Suppressor macrophage treated with lipopolysaccharide for 4 hours (primary cell): ENCODE data around the gene SUPT3H.
"Not testable (repeated sequence)": the region's sequence is repeated elsewhere in the genome, so short reads cannot be mapped to it uniquely, and the experiment has no call there.

Source experiments
- DNase-seq: peaks from one replicate; pipeline ENCODE4 v3.0.0-alpha.2; 2020

SUPT3H gene

DNA sequence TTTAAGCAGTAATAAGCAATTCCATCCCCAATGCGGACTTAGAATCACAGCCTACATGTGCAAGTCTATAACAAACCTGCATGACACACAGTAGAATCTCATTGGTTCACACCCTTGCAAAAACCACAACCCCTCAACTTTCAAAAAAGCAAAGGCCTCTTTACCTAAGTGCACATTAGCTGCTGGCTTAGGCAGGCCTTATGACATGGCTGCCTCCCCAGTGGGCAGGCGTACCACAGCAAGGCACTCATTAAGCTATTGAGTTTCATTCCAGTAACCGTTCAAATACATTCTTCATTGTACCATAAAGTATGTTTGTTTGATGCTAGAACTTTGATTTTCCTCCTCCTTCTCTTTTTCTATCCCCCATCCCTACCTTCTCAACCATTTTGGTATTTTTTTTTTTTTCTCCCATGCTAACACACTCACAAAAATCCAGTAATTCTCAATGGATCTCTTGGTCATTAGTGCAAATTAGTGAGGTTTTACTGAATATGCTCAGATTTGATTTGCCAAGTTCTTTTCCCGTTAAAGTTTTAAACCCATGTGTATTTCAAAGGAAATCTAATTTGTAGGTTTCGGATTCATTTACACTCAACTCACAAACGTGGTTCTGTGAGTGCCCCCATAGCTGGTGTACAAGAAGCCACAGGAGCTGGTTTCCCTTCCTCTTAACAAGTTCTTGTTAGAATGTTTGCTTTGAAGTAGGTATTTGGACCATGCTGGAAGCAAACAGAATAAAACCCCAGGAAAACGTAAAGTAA lies 510.0 kb downstream of the SUPT3H start:
- DNase-seq: no peak

GRCh38 chr6:44865184-44865583 lies 512.5 kb downstream of the SUPT3H start:
- DNase-seq: not testable (repeated sequence)

DNA sequence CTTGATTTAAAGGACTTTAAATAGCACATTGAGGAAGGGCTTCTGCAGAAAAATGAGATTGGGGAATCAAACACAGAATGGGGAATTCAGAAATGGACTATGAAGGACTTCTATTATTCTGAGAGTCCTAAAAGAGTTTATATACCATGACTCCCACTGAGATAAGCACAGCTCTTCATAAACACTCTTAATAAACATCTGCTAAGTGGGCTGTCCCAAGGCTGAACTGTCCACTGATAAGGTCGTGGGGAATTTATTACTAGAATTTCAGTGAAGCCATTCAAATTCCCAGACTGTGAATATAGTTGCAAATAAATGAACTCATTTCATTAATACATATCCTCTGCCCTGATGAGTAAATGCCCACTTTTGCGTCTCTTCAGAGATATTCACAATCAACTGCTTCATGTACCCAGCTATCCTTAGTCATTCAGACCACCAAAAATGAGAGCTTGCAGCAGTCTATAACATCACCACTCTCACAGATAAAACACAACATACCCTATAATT lies 517.8 kb downstream of the SUPT3H start:
- no peak for DNase-seq

GRCh38 chr6:44858998-44859397 lies 518.7 kb downstream of the SUPT3H start:
- DNase-seq: no peak

- peak; percentile 24 for DNase-seq
Measured at GRCh38 chr6:44856479-44856878, 521.3 kb downstream of the SUPT3H start.

GRCh38 chr6:44855562-44856411 lies 521.9 kb downstream of the SUPT3H start:
- DNase-seq: no peak

GRCh38 chr6:44854712-44855443 lies 522.9 kb downstream of the SUPT3H start:
- DNase-seq: no peak

DNA sequence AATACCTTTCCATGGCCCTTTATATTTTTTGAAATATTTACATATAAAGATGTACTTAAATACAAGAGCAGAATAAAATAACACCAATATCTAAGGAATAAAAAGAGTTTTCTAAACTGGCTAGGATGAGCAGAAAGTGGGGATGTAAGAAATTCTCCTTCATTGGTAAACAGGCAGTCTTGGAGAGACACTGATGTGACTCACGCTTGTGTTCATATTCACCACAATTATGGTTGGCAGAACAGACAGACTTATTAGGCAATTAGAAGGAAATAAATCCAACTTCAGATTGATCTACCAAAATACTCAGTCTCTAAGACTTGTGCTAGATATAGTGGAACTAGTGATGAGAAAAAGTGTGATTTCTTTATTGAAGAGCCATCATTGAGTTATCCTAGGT lies 526.6 kb downstream of the SUPT3H start:
- no peak for DNase-seq

DNA sequence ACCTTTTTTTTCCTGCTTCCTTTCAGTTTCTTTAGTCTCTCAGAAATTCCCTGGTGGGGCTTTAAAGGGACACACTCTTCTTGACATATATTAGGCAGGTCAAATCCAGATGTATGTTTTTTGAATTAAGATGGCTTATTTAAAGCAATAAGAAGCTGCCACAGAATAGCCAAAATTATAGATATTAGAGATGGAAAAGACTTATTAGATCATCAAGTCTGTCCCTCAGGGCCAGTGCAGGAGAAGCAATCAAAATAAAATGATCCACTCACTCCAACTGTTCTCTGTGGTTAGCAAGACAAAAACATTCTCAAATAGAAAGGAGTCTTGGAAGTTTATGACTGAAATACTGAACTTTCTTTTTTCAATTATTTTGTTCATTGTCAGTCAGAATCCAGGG lies 527.4 kb downstream of the SUPT3H start:
- no peak for DNase-seq

DNA sequence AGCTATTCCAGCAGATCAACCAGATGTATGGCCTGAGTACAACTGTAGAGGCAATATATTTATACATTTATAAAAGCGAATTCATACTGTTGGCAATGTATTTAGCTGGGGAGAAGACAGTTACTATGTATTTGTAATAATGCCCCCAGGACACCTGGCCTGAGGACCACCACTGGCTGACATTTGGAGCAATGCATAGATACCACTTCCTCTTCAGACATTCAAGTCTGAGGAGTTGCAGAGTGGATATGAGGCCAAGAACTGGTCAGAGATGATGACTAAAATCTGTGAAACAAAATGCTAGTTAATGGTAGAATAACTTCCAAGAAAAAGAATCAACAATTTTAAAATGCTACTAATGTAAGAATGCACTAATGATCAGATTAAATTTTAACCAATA lies 527.9 kb downstream of the SUPT3H start:
- no peak for DNase-seq

DNA sequence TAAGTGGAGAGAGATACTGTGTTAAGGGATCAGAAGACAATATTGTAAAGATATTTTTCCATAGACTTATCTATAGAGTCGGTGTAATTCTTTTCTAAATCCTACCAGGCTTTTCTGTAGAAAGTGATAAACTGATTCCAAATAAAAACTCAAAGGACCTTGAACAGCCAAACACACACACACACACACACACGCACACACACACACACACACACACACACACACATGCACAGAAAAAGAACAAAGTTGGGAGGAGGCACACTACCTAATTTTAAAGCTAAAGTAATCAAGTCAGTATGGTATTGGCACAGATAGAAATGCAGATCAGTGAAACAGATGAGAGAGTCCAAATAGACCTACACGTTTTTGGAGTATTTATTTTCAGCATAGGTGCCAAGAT lies 534.0 kb downstream of the SUPT3H start:
- DNase-seq: no peak

GRCh38 chr6:44842616-44843015 lies 535.1 kb downstream of the SUPT3H start:
- DNase-seq: no peak

GRCh38 chr6:44841829-44842228 lies 535.9 kb downstream of the SUPT3H start:
- DNase-seq: no peak

GRCh38 chr6:44837741-44838140 lies 540.0 kb downstream of the SUPT3H start:
- no peak for DNase-seq

DNA sequence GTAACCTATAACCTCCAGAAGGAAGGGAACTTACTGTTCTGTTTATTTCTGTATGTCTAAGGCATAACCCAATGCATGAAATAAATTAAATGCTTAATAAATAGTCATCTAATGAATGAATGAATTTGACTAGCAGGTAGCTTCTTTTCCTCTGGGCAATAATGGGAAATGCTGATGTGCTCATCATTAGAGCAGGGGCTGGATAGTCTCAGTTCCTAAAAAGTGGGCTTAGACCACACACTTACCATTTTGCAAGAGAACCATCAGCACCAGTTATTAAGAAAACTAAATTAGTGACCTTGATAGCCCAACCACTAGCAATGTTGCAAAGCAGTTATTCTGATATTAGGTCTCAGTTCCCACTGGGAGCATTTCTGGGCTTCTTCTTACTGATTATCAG lies 540.5 kb downstream of the SUPT3H start:
- DNase-seq: peak; percentile 30

- DNase-seq: no peak
Measured at GRCh38 chr6:44833248-44833647, 544.5 kb downstream of the SUPT3H start.

DNA sequence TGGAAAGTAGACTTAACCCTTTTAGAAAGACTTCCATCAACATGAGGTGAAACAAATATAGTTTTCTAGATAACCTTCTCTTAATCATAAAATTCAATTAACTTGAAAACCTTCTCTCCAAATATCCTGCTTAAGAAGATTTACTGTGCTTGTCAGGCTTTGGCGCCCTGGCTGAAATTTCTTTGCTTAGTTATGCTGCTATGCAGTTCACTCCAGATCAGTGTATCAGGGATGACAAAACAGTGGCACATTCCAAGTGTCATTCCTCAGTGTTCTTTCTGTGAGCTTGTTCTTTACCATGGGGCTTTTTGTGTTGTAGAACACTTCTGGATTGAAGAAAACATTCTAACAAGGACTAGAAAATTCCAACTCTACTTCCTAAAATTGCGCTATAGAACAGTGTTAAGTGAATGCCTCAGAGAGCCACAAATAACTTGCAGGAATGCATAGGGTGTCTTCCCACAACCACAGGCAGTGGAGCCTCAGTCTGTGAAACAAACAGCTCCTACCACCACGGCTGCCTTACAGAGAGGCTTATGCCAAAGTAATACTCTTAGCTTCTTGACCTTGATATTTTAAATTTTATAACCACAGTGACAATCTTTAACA lies 546.6 kb downstream of the SUPT3H start:
- DNase-seq: no peak

- no peak for DNase-seq
Measured at GRCh38 chr6:44829836-44830235, 547.9 kb downstream of the SUPT3H start.

DNA sequence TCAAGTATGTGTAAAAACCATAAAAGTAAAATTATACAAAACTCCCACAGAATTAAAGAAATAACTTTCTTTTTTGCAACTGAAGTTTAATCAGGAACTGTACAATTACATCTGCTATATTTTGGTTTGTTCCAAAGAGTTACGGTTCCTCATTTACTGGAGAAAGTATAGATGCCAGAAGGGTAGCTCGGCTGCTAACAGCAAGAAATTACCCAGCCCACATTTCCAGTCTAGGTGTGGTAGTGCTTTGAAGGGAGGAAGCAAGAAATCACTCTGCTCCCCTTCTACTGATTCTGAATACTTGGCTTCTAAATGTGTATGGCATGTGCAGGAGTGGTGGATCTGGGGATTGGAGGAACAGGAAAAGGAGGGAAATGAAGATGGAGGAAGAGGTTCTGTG lies 549.0 kb downstream of the SUPT3H start:
- DNase-seq: peak; percentile 17

DNA sequence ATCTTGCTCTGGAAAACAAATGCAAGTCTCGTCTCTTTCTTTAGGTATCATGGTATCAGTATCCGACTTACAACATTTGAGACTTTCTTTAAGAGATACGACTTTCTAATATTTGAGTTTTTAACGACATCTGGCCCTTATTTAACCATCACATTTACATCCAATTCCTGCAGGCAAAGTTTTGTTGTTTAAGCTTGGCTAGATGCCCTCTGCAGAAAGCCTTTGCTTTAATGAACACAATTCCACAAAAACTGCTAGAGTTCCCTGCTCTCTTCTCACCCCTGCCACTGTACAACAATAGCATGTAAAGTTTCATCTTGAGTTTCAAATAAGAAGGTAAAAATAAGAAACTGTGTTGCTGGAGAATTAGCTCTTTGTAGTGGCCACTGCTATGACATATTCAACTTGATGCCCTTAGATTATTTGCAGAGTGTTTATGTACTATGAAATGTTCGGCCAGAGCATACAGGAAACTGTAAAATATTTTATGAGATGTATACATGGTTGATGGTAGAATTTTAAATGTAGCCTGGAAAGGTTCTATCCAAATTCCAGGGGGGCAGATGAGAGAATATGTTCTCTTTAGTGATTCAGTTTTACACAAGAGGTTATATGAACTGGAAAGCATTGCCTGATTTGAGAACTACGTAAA lies 551.6 kb downstream of the SUPT3H start:
- no peak for DNase-seq

- no peak for DNase-seq
Measured at GRCh38 chr6:44825273-44825672, 552.5 kb downstream of the SUPT3H start.

- DNase-seq: no peak
Measured at GRCh38 chr6:44824567-44824966, 553.2 kb downstream of the SUPT3H start.
